Measurements from ENCODE around the gene SNX15. TPM values are rescaled to one million over a fixed set of nuclear protein-coding genes. Genes with fewer than 3 reads are reported as not detected.
"Not testable (repeated sequence)": the region's sequence is repeated elsewhere in the genome, so short reads cannot be mapped to it uniquely, and the experiment has no call there.

The SNX15 gene
- total RNA-seq, 1 donor from 2014 or later: 26.9 TPM

DNA sequence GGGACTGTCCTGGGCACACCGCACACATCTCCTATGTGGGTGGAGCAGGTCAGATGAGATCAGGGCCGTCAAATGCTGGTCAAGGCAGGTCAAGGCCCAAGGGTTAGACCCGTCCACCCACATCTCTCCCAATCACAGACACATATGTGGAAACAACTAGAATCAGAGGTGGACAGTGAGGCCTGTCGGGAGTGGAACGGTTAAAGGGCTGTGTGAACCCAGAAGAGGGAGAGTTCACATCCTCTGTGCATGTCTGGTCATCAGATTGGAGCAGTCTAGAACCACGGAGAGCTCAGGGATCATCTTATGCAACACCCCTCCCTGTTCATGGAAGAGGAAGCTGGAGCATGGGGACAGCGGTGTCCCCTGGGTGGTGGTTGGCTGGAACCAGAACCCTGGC lies 7.4 kb upstream of the SNX15 start:
- Mint-ChIP-seq H3K9me3 (ENCODE audit: unreplicated experiment) (no peaks in the 10 kb centered on the region), H3K36me3 (ENCODE audit: unreplicated experiment) (peaks cover 12% of the 10 kb centered on the region), H3K4me1 (ENCODE audit: unreplicated experiment) (peaks cover 4% of the 10 kb centered on the region), H3K27me3 (ENCODE audit: unreplicated experiment) (no peaks in the 10 kb centered on the region), H3K27ac (ENCODE audit: unreplicated experiment) (no peak overlapping the region), H3K4me3 (ENCODE audit: unreplicated experiment) (no peak overlapping the region)
- no peak for DNase-seq (ENCODE audit: extremely low spot score, unreplicated experiment)
- no peak for TF ChIP-seq CTCF (IDR thresholded peaks at IDR 0.05)

- Mint-ChIP-seq H3K4me3 (ENCODE audit: unreplicated experiment) (no peak overlapping the region), H3K27me3 (ENCODE audit: unreplicated experiment) (no peaks in the 10 kb centered on the region), H3K9me3 (ENCODE audit: unreplicated experiment) (no peaks in the 10 kb centered on the region), H3K36me3 (ENCODE audit: unreplicated experiment) (peaks cover 12% of the 10 kb centered on the region), H3K4me1 (ENCODE audit: unreplicated experiment) (no peaks in the 10 kb centered on the region), H3K27ac (ENCODE audit: unreplicated experiment) (no peak overlapping the region)
- no peak for TF ChIP-seq CTCF (IDR thresholded peaks at IDR 0.05)
- no peak for DNase-seq (ENCODE audit: extremely low spot score, unreplicated experiment)
Measured at GRCh38 chr11:65021003-65021402, 6.2 kb upstream of the SNX15 start.

DNA sequence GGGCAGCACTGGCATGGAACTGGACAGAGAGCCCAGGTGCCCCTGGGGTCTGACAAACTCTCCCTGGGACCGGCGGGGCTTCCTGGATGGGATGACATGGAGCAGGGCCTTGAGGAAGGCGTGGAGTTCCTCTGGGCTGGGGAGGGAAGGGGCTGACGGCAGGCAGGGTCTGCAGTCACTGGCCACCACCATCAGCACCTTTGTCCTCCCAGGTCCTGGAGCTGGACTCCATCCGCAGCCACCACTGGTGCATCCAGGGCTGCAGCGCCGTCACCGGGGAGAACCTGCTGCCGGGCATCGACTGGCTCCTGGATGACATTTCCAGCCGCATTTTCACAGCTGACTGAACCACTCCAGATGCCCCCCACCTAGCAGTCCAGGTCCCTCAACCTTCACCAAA lies 5.7 kb upstream of the SNX15 start:
- H3K27ac Mint-ChIP-seq (ENCODE audit: unreplicated experiment): no peak overlapping the region
- no peaks in the 10 kb centered on the region for H3K9me3 Mint-ChIP-seq (ENCODE audit: unreplicated experiment)
- H3K4me3 Mint-ChIP-seq (ENCODE audit: unreplicated experiment): no peak overlapping the region
- no peaks in the 10 kb centered on the region for H3K27me3 Mint-ChIP-seq (ENCODE audit: unreplicated experiment)
- peaks cover 9% of the 10 kb centered on the region for H3K36me3 Mint-ChIP-seq (ENCODE audit: unreplicated experiment)
- no peak for TF ChIP-seq CTCF (IDR thresholded peaks at IDR 0.05)
- H3K4me1 Mint-ChIP-seq (ENCODE audit: unreplicated experiment): no peaks in the 10 kb centered on the region
- DNase-seq (ENCODE audit: extremely low spot score, unreplicated experiment): no peak

GRCh38 chr11:65023502-65023901 lies 3.7 kb upstream of the SNX15 start:
- not testable (repeated sequence) for H3K9me3 Mint-ChIP-seq (ENCODE audit: unreplicated experiment); DNase-seq (ENCODE audit: extremely low spot score, unreplicated experiment); H3K27ac Mint-ChIP-seq (ENCODE audit: unreplicated experiment); H3K4me3 Mint-ChIP-seq (ENCODE audit: unreplicated experiment); H3K27me3 Mint-ChIP-seq (ENCODE audit: unreplicated experiment); H3K36me3 Mint-ChIP-seq (ENCODE audit: unreplicated experiment)
- H3K4me1 Mint-ChIP-seq (ENCODE audit: unreplicated experiment): peaks cover 12% of the 10 kb centered on the region

- DNase-seq (ENCODE audit: extremely low spot score, unreplicated experiment): no peak
- peaks cover 16% of the 10 kb centered on the region for H3K4me1 Mint-ChIP-seq (ENCODE audit: unreplicated experiment)
- H3K27ac Mint-ChIP-seq (ENCODE audit: unreplicated experiment): peak overlapping the region; percentile 83
- peaks cover under 1% of the 10 kb centered on the region for H3K36me3 Mint-ChIP-seq (ENCODE audit: unreplicated experiment)
- H3K4me3 Mint-ChIP-seq (ENCODE audit: unreplicated experiment): peak overlapping the region; percentile 84
- no peak for TF ChIP-seq CTCF (IDR thresholded peaks at IDR 0.05)
- H3K27me3 Mint-ChIP-seq (ENCODE audit: unreplicated experiment): no peaks in the 10 kb centered on the region
- no peaks in the 10 kb centered on the region for H3K9me3 Mint-ChIP-seq (ENCODE audit: unreplicated experiment)
Measured at GRCh38 chr11:65026810-65027209, 429 bp upstream of the SNX15 start.

DNA sequence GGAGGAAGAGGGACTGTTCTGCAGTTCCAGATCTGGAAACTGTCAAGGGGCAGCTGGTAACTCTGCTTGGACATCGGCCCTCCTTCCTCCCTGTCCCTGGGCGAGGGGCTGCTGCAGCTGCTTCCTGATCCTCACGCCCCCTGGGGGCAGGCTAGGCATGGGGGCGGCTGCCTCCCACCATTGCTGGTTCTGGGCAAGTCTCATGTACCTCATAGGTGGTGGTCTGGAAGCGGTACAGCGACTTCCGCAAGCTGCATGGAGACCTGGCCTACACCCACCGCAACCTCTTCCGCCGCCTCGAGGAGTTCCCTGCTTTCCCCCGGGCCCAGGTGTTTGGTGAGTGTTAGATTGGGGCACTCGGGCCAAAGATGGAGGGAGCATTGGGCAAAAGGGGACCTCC lies 5.0 kb downstream of the SNX15 start:
- no peak for DNase-seq (ENCODE audit: extremely low spot score, unreplicated experiment)
- TF ChIP-seq CTCF (IDR thresholded peaks at IDR 0.05): no peak
- no peaks in the 10 kb centered on the region for H3K9me3 Mint-ChIP-seq (ENCODE audit: unreplicated experiment)
- no peak overlapping the region for H3K27ac Mint-ChIP-seq (ENCODE audit: unreplicated experiment)
- peaks cover 5% of the 10 kb centered on the region for H3K36me3 Mint-ChIP-seq (ENCODE audit: unreplicated experiment)
- H3K4me1 Mint-ChIP-seq (ENCODE audit: unreplicated experiment): peaks cover 13% of the 10 kb centered on the region
- H3K27me3 Mint-ChIP-seq (ENCODE audit: unreplicated experiment): no peaks in the 10 kb centered on the region
- H3K4me3 Mint-ChIP-seq (ENCODE audit: unreplicated experiment): no peak overlapping the region
